Neuron (in vitro differentiated cells): ENCODE data around the gene DNAH3.
A peak's percentile ranks its signal among the peaks of the same experiment; 100 is the strongest.
"Not testable (repeated sequence)": the region's sequence is repeated elsewhere in the genome, so short reads cannot be mapped to it uniquely, and the experiment has no call there.

ENCODE experiments used
- H2AFZ ChIP-seq: one replicate; pipeline ENCODE4 v1.6.1; 2013; ENCODE audit warnings: low read depth, mild to moderate bottlenecking, inconsistent platforms, low read length, moderate library complexity
- H3K27me3 ChIP-seq: one replicate; pipeline ENCODE4 v1.6.1; 2013; ENCODE audit warnings: low read length; ENCODE audit not compliant: insufficient read depth
- H3K36me3 ChIP-seq: one replicate; pipeline ENCODE4 v1.6.1; 2013; ENCODE audit warnings: low read length; ENCODE audit not compliant: insufficient read depth
- H3K4me1 ChIP-seq: one replicate; pipeline ENCODE4 v1.6.1; 2013; ENCODE audit warnings: low read length; ENCODE audit not compliant: insufficient read depth
- H3K4me3 ChIP-seq: 2 replicates; pipeline ENCODE4 v1.5.1; 2013; ENCODE audit warnings: mild to moderate bottlenecking, low read length, moderate library complexity
- H3K9me3 ChIP-seq: one replicate; pipeline ENCODE4 v1.6.1; 2013; ENCODE audit warnings: low read length

DNAH3 gene

GRCh38 chr16:21162661-21163151, 12.1 kb upstream of the DNAH3 start:
- Histone ChIP-seq H2AFZ (no peak overlapping the region), H3K9me3 (no peaks in the 10 kb centered on the region), H3K36me3 (peaks cover 36% of the 10 kb centered on the region), H3K4me3 (no peak overlapping the region), H3K27me3 (no peaks in the 10 kb centered on the region), H3K4me1 (peaks cover 10% of the 10 kb centered on the region)

GRCh38 chr16:21161211-21161610, 10.6 kb upstream of the DNAH3 start:
- Histone ChIP-seq H3K4me3 (no peak overlapping the region), H3K9me3 (no peaks in the 10 kb centered on the region), H2AFZ (no peak overlapping the region), H3K27me3 (no peaks in the 10 kb centered on the region), H3K4me1 (peaks cover 10% of the 10 kb centered on the region), H3K36me3 (peaks cover 31% of the 10 kb centered on the region)

GRCh38 chr16:21160276-21160675, 9.6 kb upstream of the DNAH3 start:
- H3K27me3 ChIP-seq, result no peaks in the 10 kb centered on the region
- no peak overlapping the region for H3K4me3 ChIP-seq

GRCh38 chr16:21159281-21159951, 8.8 kb upstream of the DNAH3 start:
- Histone ChIP-seq H2AFZ (peak overlapping the region; percentile 88), H3K27me3 (no peaks in the 10 kb centered on the region), H3K9me3 (no peaks in the 10 kb centered on the region), H3K4me3 (peak overlapping the region; percentile 64), H3K36me3 (peaks cover 22% of the 10 kb centered on the region), H3K4me1 (peaks cover 10% of the 10 kb centered on the region)

More at GRCh38 chr16:21160276-21160675, 9.6 kb upstream of the DNAH3 start:
- peaks cover 10% of the 10 kb centered on the region for H3K4me1 ChIP-seq
- peaks cover 29% of the 10 kb centered on the region for H3K36me3 ChIP-seq
- H3K9me3 ChIP-seq, result no peaks in the 10 kb centered on the region
- H2AFZ ChIP-seq, result no peak overlapping the region

GRCh38 chr16:21158208-21159110, 7.8 kb upstream of the DNAH3 start, which contains the start of gene LDAF1:
LDAF1 (plus strand) TSS chr16:21158674; CDS start chr16:21161183, 2,509 bp downstream.
- H3K4me3 ChIP-seq, result peak within 1 kb of the TSS; percentile 64
- H3K36me3 ChIP-seq, result peaks cover 20% of the 10 kb centered on the region
- peaks cover 10% of the 10 kb centered on the region for H3K4me1 ChIP-seq
- H3K27me3 ChIP-seq, result no peaks in the 10 kb centered on the region
- no peaks in the 10 kb centered on the region for H3K9me3 ChIP-seq
- H2AFZ ChIP-seq, result peak within 1 kb of the TSS; percentile 88

- Histone ChIP-seq H3K4me1 (peaks cover 10% of the 10 kb centered on the region), H2AFZ (peak overlapping the region; percentile 88), H3K9me3 (no peaks in the 10 kb centered on the region), H3K36me3 (peaks cover 12% of the 10 kb centered on the region), H3K4me3 (peak overlapping the region; percentile 64), H3K27me3 (no peaks in the 10 kb centered on the region)
These were observed 7.0 kb upstream of the DNAH3 start for GRCh38 chr16:21157632-21158031.

GRCh38 chr16:21156767-21157467, 6.3 kb upstream of the DNAH3 start:
- no peaks in the 10 kb centered on the region for H3K27me3 ChIP-seq
- no peak overlapping the region for H2AFZ ChIP-seq
- no peaks in the 10 kb centered on the region for H3K9me3 ChIP-seq
- H3K4me1 ChIP-seq, result peaks cover 10% of the 10 kb centered on the region
- no peak overlapping the region for H3K4me3 ChIP-seq
- peaks cover 10% of the 10 kb centered on the region for H3K36me3 ChIP-seq

- H3K9me3 ChIP-seq, H3K27me3 ChIP-seq, H3K4me3 ChIP-seq, H2AFZ ChIP-seq, H3K36me3 ChIP-seq: not testable (repeated sequence)
- H3K4me1 ChIP-seq, result peaks cover 10% of the 10 kb centered on the region
These were observed 5.4 kb upstream of the DNAH3 start for GRCh38 chr16:21156011-21156410.

- not testable (repeated sequence) for H3K36me3 ChIP-seq, H3K27me3 ChIP-seq, H3K4me3 ChIP-seq, H2AFZ ChIP-seq, H3K4me1 ChIP-seq, H3K9me3 ChIP-seq
These were observed 2.6 kb upstream of the DNAH3 start for GRCh38 chr16:21153124-21153729.

- H2AFZ ChIP-seq, H3K4me1 ChIP-seq, H3K9me3 ChIP-seq, H3K36me3 ChIP-seq, H3K4me3 ChIP-seq, H3K27me3 ChIP-seq: not testable (repeated sequence)
These were observed 1.7 kb upstream of the DNAH3 start for GRCh38 chr16:21152160-21153030.

- H3K9me3 ChIP-seq, result peaks cover 4% of the 10 kb centered on the region
- no peaks in the 10 kb centered on the region for H3K27me3 ChIP-seq
- no peak overlapping the region for H3K4me3 ChIP-seq
- no peaks in the 10 kb centered on the region for H3K36me3 ChIP-seq
- H2AFZ ChIP-seq, result no peak overlapping the region
- no peaks in the 10 kb centered on the region for H3K4me1 ChIP-seq
These were observed 4.9 kb downstream of the DNAH3 start for GRCh38 chr16:21145738-21146137.

GRCh38 chr16:21134053-21134452, 16.6 kb downstream of the DNAH3 start:
- no peaks in the 10 kb centered on the region for H3K36me3 ChIP-seq
- H3K4me1 ChIP-seq, result no peaks in the 10 kb centered on the region
- no peaks in the 10 kb centered on the region for H3K27me3 ChIP-seq
- no peak overlapping the region for H2AFZ ChIP-seq
- H3K9me3 ChIP-seq, result no peaks in the 10 kb centered on the region
- no peak overlapping the region for H3K4me3 ChIP-seq
